Measurements from ENCODE around the gene FZR1.

Gene FZR1

GRCh38 chr19:3539756-3540118 is 33.6 kb downstream of the FZR1 start:
- no peak for DNase-seq (ENCODE audit: low read depth)
- no peak overlapping the region for H3K4me3 ChIP-seq (ENCODE audit: control insufficient read depth, low read depth, low read length)
- no peak for TF ChIP-seq CTCF (conservative IDR thresholded peaks at IDR 0.05; ENCODE audit: control insufficient read depth, insufficient read depth, low read depth, low read length)

GRCh38 chr19:3543150-3544057 is 37.3 kb downstream of the FZR1 start:
- DNase-seq (ENCODE audit: low read depth): peak; percentile 23
- H3K4me3 ChIP-seq (ENCODE audit: control insufficient read depth, low read depth, low read length): no peak overlapping the region
- no peak for TF ChIP-seq CTCF (conservative IDR thresholded peaks at IDR 0.05; ENCODE audit: control insufficient read depth, insufficient read depth, low read depth, low read length)

- no peak overlapping the region for H3K4me3 ChIP-seq (ENCODE audit: control insufficient read depth, low read depth, low read length)
- DNase-seq (ENCODE audit: low read depth): no peak
- no peak for TF ChIP-seq CTCF (conservative IDR thresholded peaks at IDR 0.05; ENCODE audit: control insufficient read depth, insufficient read depth, low read depth, low read length)
Measured at GRCh38 chr19:3544058-3544376, 37.9 kb downstream of the FZR1 start.

GRCh38 chr19:3544742-3545668 is 38.9 kb downstream of the FZR1 start:
- TF ChIP-seq CTCF (conservative IDR thresholded peaks at IDR 0.05; ENCODE audit: control insufficient read depth, insufficient read depth, low read depth, low read length): peak; percentile 87
- peak; percentile 53 for DNase-seq (ENCODE audit: low read depth)
- H3K4me3 ChIP-seq (ENCODE audit: control insufficient read depth, low read depth, low read length): no peak overlapping the region

- no peak for DNase-seq (ENCODE audit: low read depth)
- TF ChIP-seq CTCF (conservative IDR thresholded peaks at IDR 0.05; ENCODE audit: control insufficient read depth, insufficient read depth, low read depth, low read length): no peak
- H3K4me3 ChIP-seq (ENCODE audit: control insufficient read depth, low read depth, low read length): no peak overlapping the region
Measured at GRCh38 chr19:3545669-3546034, 39.5 kb downstream of the FZR1 start.

- H3K4me3 ChIP-seq (ENCODE audit: control insufficient read depth, low read depth, low read length): no peak overlapping the region
- DNase-seq (ENCODE audit: low read depth): no peak
- no peak for TF ChIP-seq CTCF (conservative IDR thresholded peaks at IDR 0.05; ENCODE audit: control insufficient read depth, insufficient read depth, low read depth, low read length)
Measured at GRCh38 chr19:3546119-3546518, 40.0 kb downstream of the FZR1 start.

Measured in fibroblast of mammary gland (primary cell).